ENCODE measurements around the gene CDH4. TPM values are rescaled to one million over a fixed set of nuclear protein-coding genes. Genes with fewer than 3 reads are reported as not detected.
"Not testable (repeated sequence)": the region's sequence is repeated elsewhere in the genome, so short reads cannot be mapped to it uniquely, and the experiment has no call there.

The CDH4 gene
- total RNA-seq, 1 donor from 2014 or later: 0.23 TPM

DNA sequence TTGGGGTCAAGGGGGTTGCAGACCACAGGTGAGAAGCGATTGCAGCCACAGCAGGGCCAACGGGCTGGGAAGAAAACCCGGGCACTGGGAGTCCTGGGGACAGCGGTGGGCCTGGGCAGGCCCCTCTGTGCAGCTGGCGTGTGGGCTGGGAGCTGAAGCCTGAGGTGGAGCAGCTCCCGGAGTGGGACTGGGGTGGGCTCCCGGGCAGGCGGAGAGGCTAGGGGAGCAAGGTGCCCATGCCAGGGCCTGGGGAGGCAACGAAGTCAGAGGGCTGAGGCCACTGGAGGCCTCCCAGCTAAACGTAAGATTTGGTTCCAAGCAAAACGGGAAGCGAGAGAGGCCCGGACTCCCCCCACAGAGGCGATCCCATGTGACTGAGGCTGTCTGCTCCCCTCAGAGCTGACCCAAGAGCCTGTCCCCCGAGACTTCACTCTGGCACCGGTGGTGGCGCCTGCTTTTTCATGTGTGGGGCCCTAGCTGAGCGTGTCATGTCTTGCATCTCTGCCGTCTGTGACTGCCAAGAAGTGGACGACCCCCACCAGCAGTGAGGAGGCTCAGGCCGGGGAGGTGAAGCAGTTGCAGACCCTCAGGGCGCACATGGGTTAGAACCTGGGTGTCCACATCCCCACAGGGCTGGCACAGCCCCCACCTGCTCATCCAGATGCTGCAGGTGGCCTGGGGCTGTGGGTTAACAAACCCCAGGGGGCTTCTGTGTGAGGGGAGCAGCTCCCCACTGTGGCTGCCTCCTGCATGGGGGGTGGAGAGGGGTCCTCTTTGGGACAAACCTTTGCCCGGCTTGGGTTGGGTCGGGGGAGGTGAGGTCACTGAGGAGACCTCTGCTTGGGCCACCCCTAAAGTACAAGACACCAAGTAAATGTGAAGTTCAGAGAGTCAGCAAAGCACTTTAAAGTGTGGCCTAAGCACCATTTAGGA lies 601.3 kb downstream of the CDH4 start:
- H3K4me3 Mint-ChIP-seq (ENCODE audit: unreplicated experiment): no peak overlapping the region
- TF ChIP-seq, protein P1, sequence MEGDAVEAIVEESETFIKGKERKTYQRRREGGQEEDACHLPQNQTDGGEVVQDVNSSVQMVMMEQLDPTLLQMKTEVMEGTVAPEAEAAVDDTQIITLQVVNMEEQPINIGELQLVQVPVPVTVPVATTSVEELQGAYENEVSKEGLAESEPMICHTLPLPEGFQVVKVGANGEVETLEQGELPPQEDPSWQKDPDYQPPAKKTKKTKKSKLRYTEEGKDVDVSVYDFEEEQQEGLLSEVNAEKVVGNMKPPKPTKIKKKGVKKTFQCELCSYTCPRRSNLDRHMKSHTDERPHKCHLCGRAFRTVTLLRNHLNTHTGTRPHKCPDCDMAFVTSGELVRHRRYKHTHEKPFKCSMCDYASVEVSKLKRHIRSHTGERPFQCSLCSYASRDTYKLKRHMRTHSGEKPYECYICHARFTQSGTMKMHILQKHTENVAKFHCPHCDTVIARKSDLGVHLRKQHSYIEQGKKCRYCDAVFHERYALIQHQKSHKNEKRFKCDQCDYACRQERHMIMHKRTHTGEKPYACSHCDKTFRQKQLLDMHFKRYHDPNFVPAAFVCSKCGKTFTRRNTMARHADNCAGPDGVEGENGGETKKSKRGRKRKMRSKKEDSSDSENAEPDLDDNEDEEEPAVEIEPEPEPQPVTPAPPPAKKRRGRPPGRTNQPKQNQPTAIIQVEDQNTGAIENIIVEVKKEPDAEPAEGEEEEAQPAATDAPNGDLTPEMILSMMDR (IDR thresholded peaks at IDR 0.05; ENCODE audit: unreplicated experiment): no peak
- H3K27ac Mint-ChIP-seq (ENCODE audit: unreplicated experiment): no peak overlapping the region
- H3K9me3 Mint-ChIP-seq (ENCODE audit: unreplicated experiment): no peaks in the 10 kb centered on the region
- peaks cover 4% of the 10 kb centered on the region for H3K27me3 Mint-ChIP-seq (ENCODE audit: unreplicated experiment)
- no peak for DNase-seq (ENCODE audit: low spot score)
- no peaks in the 10 kb centered on the region for H3K36me3 Mint-ChIP-seq (ENCODE audit: low read depth, unreplicated experiment)
- no peaks in the 10 kb centered on the region for H3K4me1 Mint-ChIP-seq (ENCODE audit: unreplicated experiment)

DNA sequence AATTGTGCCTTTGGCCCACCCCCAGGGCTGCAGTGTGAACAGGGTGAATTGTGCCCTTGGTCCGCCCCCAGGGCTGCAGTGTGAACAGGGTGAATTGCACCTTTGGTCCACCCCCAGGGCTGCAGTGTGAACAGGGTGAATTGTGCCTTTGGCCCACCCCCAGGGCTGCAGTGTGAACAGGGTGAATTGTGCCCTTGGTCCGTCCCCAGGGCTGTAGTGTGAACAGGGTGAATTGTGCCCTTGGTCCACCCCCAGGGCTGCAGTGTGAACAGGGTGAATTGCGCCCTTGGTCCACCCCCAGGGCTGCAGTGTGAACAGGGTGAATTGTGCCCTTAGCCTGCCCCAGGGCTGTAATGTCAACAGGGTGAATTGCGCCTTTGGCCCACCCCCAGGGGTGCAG lies 602.5 kb downstream of the CDH4 start:
- not testable (repeated sequence) for H3K27ac Mint-ChIP-seq (ENCODE audit: unreplicated experiment); H3K4me1 Mint-ChIP-seq (ENCODE audit: unreplicated experiment); H3K27me3 Mint-ChIP-seq (ENCODE audit: unreplicated experiment); H3K4me3 Mint-ChIP-seq (ENCODE audit: unreplicated experiment); H3K9me3 Mint-ChIP-seq (ENCODE audit: unreplicated experiment); H3K36me3 Mint-ChIP-seq (ENCODE audit: low read depth, unreplicated experiment); DNase-seq (ENCODE audit: low spot score)

DNA sequence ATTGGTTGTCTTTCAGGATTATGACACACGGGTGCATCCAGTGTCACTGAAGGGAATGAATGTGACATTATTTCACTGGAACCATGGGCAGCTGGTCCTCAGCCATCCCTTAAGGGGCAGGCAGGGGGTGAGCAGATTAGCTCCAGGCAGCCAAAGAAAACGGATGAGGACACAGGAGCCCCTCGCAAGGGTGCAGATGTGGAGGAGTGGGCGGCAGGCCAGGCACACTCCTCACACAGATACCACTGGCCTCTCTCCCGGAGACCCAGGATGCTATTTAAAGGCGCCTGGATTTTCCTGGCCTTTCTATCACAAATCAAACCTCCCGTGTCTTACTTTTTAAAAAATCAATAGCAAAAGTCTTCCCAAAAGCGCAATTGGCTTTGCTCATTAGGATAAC lies 603.2 kb downstream of the CDH4 start:
- Mint-ChIP-seq H3K4me3 (ENCODE audit: unreplicated experiment) (no peak overlapping the region), H3K27ac (ENCODE audit: unreplicated experiment) (no peak overlapping the region), H3K4me1 (ENCODE audit: unreplicated experiment) (no peaks in the 10 kb centered on the region), H3K27me3 (ENCODE audit: unreplicated experiment) (peaks cover 4% of the 10 kb centered on the region), H3K9me3 (ENCODE audit: unreplicated experiment) (no peaks in the 10 kb centered on the region), H3K36me3 (ENCODE audit: low read depth, unreplicated experiment) (no peaks in the 10 kb centered on the region)
- TF ChIP-seq, protein P1 (IDR thresholded peaks at IDR 0.05; ENCODE audit: unreplicated experiment): no peak
- no peak for DNase-seq (ENCODE audit: low spot score)

DNA sequence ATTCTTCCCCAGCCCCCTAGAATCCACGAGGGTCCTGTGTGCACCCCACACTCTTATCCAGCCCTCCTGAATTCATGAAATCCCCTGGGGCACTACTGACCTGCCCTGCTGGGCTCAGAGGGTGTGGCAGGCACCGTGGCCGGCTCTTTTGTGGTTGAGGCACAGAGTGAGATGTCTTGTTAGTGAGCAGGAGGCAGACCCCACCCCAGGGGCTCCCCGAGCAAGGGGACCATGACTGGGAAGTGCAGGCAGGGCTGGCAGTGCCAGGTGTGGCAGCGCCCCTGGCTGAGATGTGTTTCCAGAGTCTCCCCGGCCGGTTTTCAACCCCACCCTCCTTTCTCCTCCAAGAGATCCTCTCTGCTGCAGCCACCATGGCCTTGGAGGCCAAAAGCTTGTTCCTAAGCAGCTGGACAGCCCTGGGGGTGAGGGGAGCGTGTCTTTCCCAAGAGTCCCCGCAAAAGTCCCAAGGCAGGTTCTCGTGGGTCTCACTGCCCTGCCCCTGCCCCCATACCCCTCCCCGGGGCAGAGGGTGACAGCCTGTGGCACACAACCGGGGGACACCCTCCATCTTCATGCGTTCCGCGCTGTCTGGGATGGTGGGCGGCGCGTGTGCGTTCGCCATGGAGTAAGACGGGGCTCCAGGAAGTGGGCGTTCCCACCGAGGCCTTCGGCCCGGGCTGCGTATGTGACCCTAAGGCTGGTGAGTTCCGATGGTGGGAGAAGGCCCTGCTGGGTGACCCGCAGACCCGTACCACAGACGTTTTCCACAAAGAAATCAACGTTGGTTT lies 604.8 kb downstream of the CDH4 start:
- H3K4me3 Mint-ChIP-seq (ENCODE audit: unreplicated experiment): no peak overlapping the region
- peaks cover 5% of the 10 kb centered on the region for H3K27me3 Mint-ChIP-seq (ENCODE audit: unreplicated experiment)
- TF ChIP-seq, protein P1 (IDR thresholded peaks at IDR 0.05; ENCODE audit: unreplicated experiment): no peak
- DNase-seq (ENCODE audit: low spot score): no peak
- H3K36me3 Mint-ChIP-seq (ENCODE audit: low read depth, unreplicated experiment): no peaks in the 10 kb centered on the region
- no peaks in the 10 kb centered on the region for H3K4me1 Mint-ChIP-seq (ENCODE audit: unreplicated experiment)
- H3K27ac Mint-ChIP-seq (ENCODE audit: unreplicated experiment): no peak overlapping the region
- no peaks in the 10 kb centered on the region for H3K9me3 Mint-ChIP-seq (ENCODE audit: unreplicated experiment)

DNA sequence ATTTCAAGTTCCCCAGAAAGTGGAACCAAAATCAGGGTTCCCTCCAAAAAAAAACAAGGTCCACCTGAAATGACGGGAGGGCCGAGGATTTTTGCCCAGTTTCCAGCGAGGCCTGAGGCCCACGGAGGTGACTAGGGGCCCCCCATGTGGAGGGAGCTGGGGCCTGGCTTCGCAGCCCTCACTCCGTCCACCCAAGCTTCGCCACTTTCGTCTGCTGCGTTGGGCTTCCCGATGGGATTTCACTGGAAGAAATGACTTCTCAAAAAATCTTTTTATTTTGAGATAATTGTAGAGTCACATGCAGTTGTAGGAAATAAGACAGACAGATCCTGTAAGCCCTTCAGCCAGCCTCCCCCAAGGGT lies 605.3 kb downstream of the CDH4 start:
- TF ChIP-seq, protein P1 (IDR thresholded peaks at IDR 0.05; ENCODE audit: unreplicated experiment): no peak
- H3K27ac Mint-ChIP-seq (ENCODE audit: unreplicated experiment): no peak overlapping the region
- no peak for DNase-seq (ENCODE audit: low spot score)
- H3K4me3 Mint-ChIP-seq (ENCODE audit: unreplicated experiment): no peak overlapping the region
- no peaks in the 10 kb centered on the region for H3K9me3 Mint-ChIP-seq (ENCODE audit: unreplicated experiment)
- H3K4me1 Mint-ChIP-seq (ENCODE audit: unreplicated experiment): no peaks in the 10 kb centered on the region
- no peaks in the 10 kb centered on the region for H3K36me3 Mint-ChIP-seq (ENCODE audit: low read depth, unreplicated experiment)
- peaks cover 5% of the 10 kb centered on the region for H3K27me3 Mint-ChIP-seq (ENCODE audit: unreplicated experiment)

All from endothelial cell (in vitro differentiated cells).